AG08395 (cell line): ENCODE data around the gene GUCD1.

Experiments
- DNase-seq: peaks from one replicate; pipeline ENCODE4 v3.0.0; 2012; ENCODE audit warnings: mixed read lengths, low spot score

Gene GUCD1

DNA sequence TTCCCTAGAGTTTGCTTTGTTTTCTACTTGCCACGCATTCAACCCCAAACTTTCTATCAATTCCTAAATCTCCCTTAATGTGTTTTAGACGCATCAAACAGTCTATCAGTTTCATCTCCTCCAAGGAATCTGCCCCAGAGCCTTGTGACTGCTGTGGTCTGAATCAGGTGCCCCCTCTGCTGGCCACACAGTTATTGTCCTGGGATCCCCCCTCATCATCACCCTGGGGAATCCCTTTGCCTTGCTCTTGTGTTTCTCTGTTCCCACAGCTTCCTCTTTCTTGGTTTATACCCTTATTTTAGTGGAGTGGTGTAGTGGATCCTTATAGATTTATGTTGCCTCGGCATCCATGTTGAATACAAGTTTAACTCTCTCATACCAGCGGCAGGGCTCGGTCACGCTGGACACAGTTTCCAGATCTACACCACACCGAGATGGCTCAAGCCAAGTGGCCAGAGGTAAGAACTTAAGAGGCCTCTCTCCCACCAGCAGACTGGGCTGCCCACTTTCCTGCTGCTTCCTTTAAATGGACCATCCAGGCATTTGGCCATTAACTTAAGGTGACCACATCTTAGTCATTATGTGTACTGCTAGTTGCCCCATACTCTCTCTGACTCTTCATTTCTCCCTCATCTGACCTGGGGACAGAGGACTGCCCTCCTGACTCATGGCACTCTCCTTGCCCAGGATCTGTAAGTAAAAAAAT lies 51.6 kb downstream of the GUCD1 start:
- DNase-seq = peak; percentile 81

- no peak for DNase-seq
Measured at GRCh38 chr22:24502541-24502940, 52.4 kb downstream of the GUCD1 start.

- no peak for DNase-seq
Measured at GRCh38 chr22:24502034-24502433, 52.9 kb downstream of the GUCD1 start.

DNA sequence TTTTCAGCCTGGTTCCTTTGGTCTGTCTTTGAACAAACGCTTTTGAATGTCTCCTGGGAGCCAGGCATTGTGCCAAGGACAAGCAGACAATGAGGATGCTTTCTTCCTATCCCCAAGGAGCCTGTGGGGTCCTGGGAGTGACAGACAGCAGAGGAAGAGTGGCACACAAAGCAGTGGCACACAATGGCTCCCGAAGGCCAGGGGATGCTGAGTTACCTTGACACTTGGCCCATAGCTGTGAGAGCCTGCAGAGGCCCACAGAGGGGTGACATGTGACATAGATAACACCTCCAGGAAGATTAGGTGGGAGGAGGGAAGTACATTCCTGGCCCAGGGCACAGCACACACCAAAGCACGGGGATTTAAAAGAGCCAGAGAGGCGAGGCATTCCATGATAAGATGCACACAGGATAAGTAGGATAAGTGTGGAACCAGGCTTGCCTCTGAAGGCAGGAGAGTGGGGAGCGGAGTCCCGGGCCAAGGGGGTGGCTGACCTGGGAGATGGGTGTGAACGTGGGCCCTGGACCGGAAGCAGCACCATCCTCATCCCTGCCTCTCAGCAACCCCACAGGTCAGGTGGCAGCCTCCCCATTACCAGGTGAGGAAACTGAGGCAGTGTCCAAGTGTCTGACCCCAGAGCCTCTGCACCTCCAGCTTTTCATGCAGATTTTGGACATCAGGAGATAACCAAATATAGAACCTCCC lies 53.5 kb downstream of the GUCD1 start:
- DNase-seq = no peak

DNA sequence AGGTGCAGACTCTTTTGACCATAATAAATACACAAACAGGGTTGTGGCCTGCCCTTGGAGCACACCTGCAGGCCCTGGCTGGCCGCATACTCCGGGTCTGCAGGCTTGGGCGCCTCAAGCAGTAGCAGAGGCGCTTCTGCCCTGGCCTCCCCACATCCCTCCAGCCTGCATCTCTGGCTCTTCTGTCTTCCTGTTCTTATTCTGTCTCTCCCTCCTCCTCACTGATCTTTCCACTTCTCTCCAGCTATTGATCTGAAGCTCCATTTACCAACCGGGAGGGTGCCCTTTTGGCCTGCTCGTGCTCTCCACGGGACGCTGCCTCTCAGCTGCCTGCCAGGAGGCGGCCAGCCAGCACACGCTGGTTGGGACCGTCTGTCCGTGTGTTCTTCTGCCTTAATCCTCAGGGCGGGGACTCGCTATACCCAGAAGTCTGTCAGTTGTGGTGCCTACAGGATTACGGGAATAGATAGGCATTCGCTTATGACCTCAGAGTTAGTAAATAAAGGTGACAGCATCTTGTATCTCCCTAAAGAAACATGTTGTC lies 54.6 kb downstream of the GUCD1 start:
- no peak for DNase-seq

GRCh38 chr22:24499706-24500276 lies 55.1 kb downstream of the GUCD1 start:
- DNase-seq = no peak

GRCh38 chr22:24498824-24499223 lies 56.1 kb downstream of the GUCD1 start:
- no peak for DNase-seq

DNA sequence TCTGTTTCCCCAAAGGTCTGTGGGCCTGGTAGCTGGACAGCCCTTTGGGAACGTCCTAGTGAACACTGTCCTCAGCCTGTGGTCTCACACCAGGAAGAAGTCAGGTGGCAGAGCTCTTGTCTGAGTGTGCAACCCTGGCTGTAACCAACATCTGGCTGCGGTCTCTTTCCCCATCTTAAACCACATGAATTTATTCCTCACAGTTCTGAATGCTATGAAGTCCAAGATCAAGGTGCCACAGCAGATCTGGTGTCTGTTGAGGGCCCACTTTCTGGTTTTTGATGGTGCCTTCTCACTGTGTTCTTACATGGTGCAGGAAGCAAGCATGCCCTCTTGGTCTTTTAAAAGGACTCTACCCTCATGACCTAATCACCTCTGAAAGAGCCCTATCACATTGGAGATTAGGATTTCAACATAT lies 57.1 kb downstream of the GUCD1 start:
- DNase-seq = no peak

GRCh38 chr22:24496661-24497060 lies 58.3 kb downstream of the GUCD1 start:
- DNase-seq = no peak

- DNase-seq = no peak
Measured at GRCh38 chr22:24496234-24496633, 58.7 kb downstream of the GUCD1 start.

DNA sequence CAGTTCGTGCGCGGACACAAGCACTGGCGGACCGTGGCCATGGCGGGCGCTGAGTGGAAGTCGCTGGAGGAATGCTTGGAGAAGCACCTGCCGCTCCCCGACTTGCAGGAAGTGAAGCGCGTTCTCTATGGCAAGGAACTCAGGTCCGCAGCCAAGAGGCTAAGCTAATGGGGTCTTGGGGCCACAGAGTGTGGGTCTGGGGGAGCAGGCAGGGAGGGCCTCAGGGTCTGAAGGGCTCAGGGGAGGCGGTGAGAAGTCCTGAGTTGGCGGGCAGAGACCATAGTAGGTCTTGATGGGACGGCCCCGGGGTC lies 59.6 kb downstream of the GUCD1 start:
- no peak for DNase-seq

- no peak for DNase-seq
Measured at GRCh38 chr22:24494528-24495364, 60.2 kb downstream of the GUCD1 start, which contains the start of gene UPB1. Gene UPB1 (plus strand): TSS chr22:24495332. CDS start chr22:24495404, 72 bp downstream.

- DNase-seq = no peak
Measured at GRCh38 chr22:24494167-24494527, 60.8 kb downstream of the GUCD1 start.

DNA sequence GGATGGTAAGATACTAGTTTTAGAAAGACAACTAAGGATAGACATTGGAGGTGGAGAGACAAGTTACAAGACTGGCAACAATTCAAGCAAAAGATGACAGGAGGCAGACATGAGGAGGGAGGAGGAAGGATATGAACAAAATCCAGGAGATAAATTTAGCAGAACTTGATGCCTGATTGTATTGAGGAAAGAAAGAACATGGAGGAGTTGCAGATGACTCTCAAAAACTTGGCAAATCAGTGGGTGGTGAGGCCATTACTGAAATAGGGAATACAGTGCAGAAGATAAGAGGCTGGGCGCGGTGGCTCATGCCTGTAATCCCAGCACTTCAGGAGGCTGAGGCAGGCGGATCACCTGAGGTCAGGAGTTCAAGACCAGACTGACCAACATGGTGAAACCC lies 62.5 kb downstream of the GUCD1 start:
- no peak for DNase-seq
